K562 (cell line): Measurements from ENCODE around the gene MED12. TPM values are rescaled to one million over a fixed set of nuclear protein-coding genes. Genes with fewer than 3 reads are reported as not detected.
A peak's percentile ranks its signal among the peaks of the same experiment; 100 is the strongest.

Experiments used
- ATAC-seq: fragments of 200-7000 bp; cut with Tn5 transposase; 3 replicates; pipeline ENCODE4 v1.9.1; 2020; ENCODE audit warnings: moderate library complexity
- BruUV-seq: library from RNA; stranded (reverse); fragments of 400-500 nt; replicated peaks from 2 replicates; lab custom pipeline; 2021; lab: Mats Ljungman, UMichigan
- CTCF ChIA-PET: fragments of 300-600 bp; formaldehyde crosslinking; extraction: SDS; loops from one replicate; lab custom pipeline; 2021; ENCODE audit warnings: low intra/inter-chr PET ratio; lab: Yijun Ruan, JAX
- POLR2A ChIA-PET: fragments of 300-600, 350-650 bp; sonication (Branson Sonifier 250); formaldehyde crosslinking; extraction: SDS; loops from one replicate; lab custom pipeline; 2021; ENCODE audit warnings: antibody characterized with exemption, inconsistent platforms; lab: Yijun Ruan, JAX
- DNase-seq, 4 experiments: peaks; one replicate each; pipeline versions ENCODE4 v3.0.0 to v3.0.0-alpha.2; 2011 to 2018; ENCODE audit warnings: low spot score in 3 of 4, mixed read lengths in 3 of 4; ENCODE audit errors: extremely low read depth in 1 of 4
- FAIRE-seq: peaks from 2 replicates; lab custom pipeline; 2011; peaks lifted over from hg19 to GRCh38; lab: Jason Lieb, UNC
- H2AFZ ChIP-seq: 2 replicates; pipeline ENCODE4 v1.6.0; 2011; ENCODE audit warnings: low read depth, low read length, control low read depth, inconsistent platforms
- H3K27ac ChIP-seq: fragments of 200-600 bp; 3 replicates; pipeline ENCODE4 v1.8.0; 2011; ENCODE audit warnings: low read depth, mild to moderate bottlenecking, control low read depth, inconsistent platforms, low read length, moderate library complexity, mixed read lengths; ENCODE audit errors: extremely low read depth
- H3K27me3 ChIP-seq, 2 experiments: fragments of 300-600 bp in 1 of 2; 2 replicates in 1 of 2; 3 replicates in 1 of 2; pipeline versions ENCODE4 v1.6.0 to v1.8.0; 2011; ENCODE audit warnings: inconsistent platforms in 2 of 2, low read length in 2 of 2, mild to moderate bottlenecking in 1 of 2, mixed read lengths in 1 of 2, moderate library complexity in 1 of 2; ENCODE audit not compliant: control insufficient read depth in 2 of 2, insufficient read depth in 2 of 2
- H3K36me3 ChIP-seq: fragments of 300-600 bp; 3 replicates; pipeline ENCODE4 v1.8.0; 2011; ENCODE audit warnings: mild to moderate bottlenecking, low read length, inconsistent platforms; ENCODE audit not compliant: control insufficient read depth, insufficient read depth
- H3K4me1 ChIP-seq, 2 experiments: fragments of 200-600 bp in 1 of 2; replicated peaks in 1 of 2; 2 replicates in 1 of 2; 3 replicates in 1 of 2; pipeline versions ENCODE4 v1.5.1 to v1.8.0; 2011; ENCODE audit warnings: inconsistent platforms in 2 of 2, low read length in 2 of 2, mild to moderate bottlenecking in 1 of 2, mixed read lengths in 1 of 2, moderate library complexity in 1 of 2; ENCODE audit not compliant: control insufficient read depth in 2 of 2, insufficient read depth in 2 of 2
- H3K4me2 ChIP-seq: 2 replicates; pipeline ENCODE4 v1.6.1; 2011; ENCODE audit warnings: low read length, control low read depth, inconsistent platforms, mixed read lengths; ENCODE audit not compliant: insufficient read depth
- H3K4me3 ChIP-seq: fragments of 200-600 bp; sonication (generic), shearing (Covaris generic); 2 replicates; pipeline ENCODE4 v1.5.1; 2016; ENCODE audit warnings: control low read depth, inconsistent platforms
- H3K79me2 ChIP-seq: fragments of 200-600 bp; 3 replicates; pipeline ENCODE4 v1.8.0; 2011; ENCODE audit warnings: low read length, inconsistent platforms; ENCODE audit not compliant: control insufficient read depth, insufficient read depth
- H3K9ac ChIP-seq, 2 experiments: 2 replicates each; pipeline versions ENCODE4 v1.6.0 to v1.6.1; 2011; ENCODE audit warnings: low read depth in 2 of 2, low read length in 2 of 2, control low read depth in 1 of 2, inconsistent platforms in 1 of 2, mild to moderate bottlenecking in 1 of 2, mixed read lengths in 1 of 2; ENCODE audit not compliant: insufficient read depth in 1 of 2
- H3K9me1 ChIP-seq: one replicate; pipeline ENCODE4 v1.6.0; 2011; ENCODE audit warnings: inconsistent platforms, mild to moderate bottlenecking, low read length, moderate library complexity; ENCODE audit not compliant: control insufficient read depth, insufficient read depth
- H3K9me3 ChIP-seq: replicated peaks from 2 replicates; pipeline ENCODE4 v1.5.1; 2011; ENCODE audit warnings: low read depth, low read length, inconsistent platforms; ENCODE audit not compliant: control insufficient read depth, insufficient read depth
- H4K20me1 ChIP-seq: replicated peaks from 2 replicates; pipeline ENCODE4 v1.6.1; 2011; ENCODE audit warnings: low read length, inconsistent platforms, mixed read lengths; ENCODE audit not compliant: control insufficient read depth, insufficient read depth
- CTBP1 ChIP-seq: fragments of 450-650 bp; IDR thresholded peaks from 2 replicates; pipeline ENCODE4 v1.6.1; 2016; ENCODE audit warnings: borderline replicate concordance
- DMBX1 ChIP-seq: fragments of 250-450 bp; sonication (Bioruptor Pico); IDR thresholded peaks from 2 replicates; pipeline ENCODE4 v1.8.0; 2022; ENCODE audit warnings: inconsistent platforms, mild to moderate bottlenecking, moderate library complexity, borderline replicate concordance
- GATAD2B ChIP-seq: fragments of 450-650 bp; IDR thresholded peaks from 2 replicates; pipeline ENCODE4 v1.6.1; 2017; ENCODE audit warnings: mild to moderate bottlenecking, borderline replicate concordance
- HLTF ChIP-seq: fragments of 450-650 bp; IDR thresholded peaks from 2 replicates; pipeline ENCODE4 v1.6.1; 2016
- MYC ChIP-seq, 2 experiments: fragments of 250-450 bp in 1 of 2; sonication (Bioruptor Pico) in 1 of 2; IDR thresholded peaks; 2 replicates each; pipeline versions ENCODE4 v1.5.1 to v1.6.1; 2012 to 2021; ENCODE audit warnings: low read depth in 2 of 2, borderline replicate concordance in 1 of 2, improper control_type of control experiment in 1 of 2, low read length in 1 of 2, mild to moderate bottlenecking in 1 of 2, moderate library complexity in 1 of 2
- TEAD4 ChIP-seq, 2 experiments: sonication (generic) in 1 of 2; formaldehyde crosslinking in 1 of 2; IDR thresholded peaks; 2 replicates each; pipeline versions ENCODE4 v1.6.1 to v1.8.0; 2012 to 2022; ENCODE audit warnings: borderline replicate concordance in 1 of 2, inconsistent platforms in 1 of 2, low read length in 1 of 2, mild to moderate bottlenecking in 1 of 2, missing genetic modification reagents in 1 of 2
- ZFP91 ChIP-seq: sonication (generic); formaldehyde crosslinking; IDR thresholded peaks from 2 replicates; pipeline ENCODE4 v1.8.0; 2022; ENCODE audit warnings: mild to moderate bottlenecking, missing genetic modification reagents
- ZNF695 ChIP-seq: fragments of 450-650 bp; formaldehyde crosslinking; IDR thresholded peaks from 2 replicates; pipeline ENCODE4 v1.4.0; 2020; ENCODE audit warnings: mild to moderate bottlenecking, moderate library complexity
- WGBS: fragments of 100-300 bp; shearing (Covaris generic); methylation state at CpG from one replicate; pipeline ENCODE4 v1.1.6; 2016; ENCODE audit warnings: low coverage, mixed read lengths; ENCODE audit not compliant: insufficient coverage; ENCODE audit errors: missing lambda C conversion rate; 5-methylcytosine and 5-hydroxymethylcytosine counted together
- in situ Hi-C: fragments of 300-500 bp; cut with MboI; formaldehyde crosslinking; loops from 4 replicates; pipeline ENCODE4 v1.15.0; 2018; ENCODE audit warnings: inconsistent platforms, mixed read lengths
- intact Hi-C: fragments of 100-400 bp; cut with micrococcal nuclease; formaldehyde crosslinking; loops from 2 replicates; pipeline ENCODE4 v1.14.2; 2022
- polyA plus RNA-seq, 8 experiments: library from polyadenylated mRNA; depleted of rRNA in 4 of 8; stranded (reverse) in 5 of 8; unstranded in 3 of 8; fragments of >200 nt; fragmentation: Nextera tagmentation in 2 of 8; fragmentation: Illumina TruSeq in 1 of 8; extraction: Ambion mirVana in 2 of 8; extraction: Trizol in 1 of 8; gene quantifications; 2 replicates each; pipeline versions ENCODE4 v1.2.1 to v1.2.3, GENCODE V29; 2011 to 2014; ENCODE audit warnings: inconsistent platforms in 1 of 8, missing spikeins in 1 of 8
- total RNA-seq, 7 experiments: library from RNA; depleted of rRNA in 6 of 7; stranded (reverse); fragments of >200 nt in 6 of 7; fragmentation: Illumina TruSeq in 2 of 7; extraction: Trizol in 2 of 7; gene quantifications; 2 replicates each; pipeline versions ENCODE4 v1.2.1 to v1.2.3, GENCODE V29; 2011 to 2021; ENCODE audit warnings: low replicate concordance in 1 of 7

The MED12 gene
- total and polyA plus RNA-seq, 9 of the 15 experiments (the other 6 are each of a cell fraction or from before 2014, with no cell fraction given), result 1.6 to 49.7 (median 8.6) TPM

GRCh38 chrX:71070531-71070930, 47.9 kb upstream of the MED12 start:
- 5% methylated on average over 5 of the region's 5 CpGs for WGBS
- in situ Hi-C loops, result no loop called here

More at GRCh38 chrX:71070531-71070930, 47.9 kb upstream of the MED12 start:
- Histone ChIP-seq H3K9me1 (no peaks in the 10 kb centered on the region), H4K20me1 (no peaks in the 10 kb centered on the region; the same call in 1 of the 2 replicates), H3K9ac (no peak overlapping the region), H3K27me3 (no peaks in the 10 kb centered on the region), H3K36me3 (peaks cover 5% of the 10 kb centered on the region; the same call in 2 of the 3 replicates), H3K4me1 (peaks cover 0 to 11% of the 10 kb centered on the region in 2 experiments; a peak in 2 of 5 replicates), H3K4me2 (no peak overlapping the region; the same call in 1 of the 2 replicates), H3K9me3 (no peaks in the 10 kb centered on the region), H3K79me2 (peaks cover 20% of the 10 kb centered on the region), H3K27ac (no peak overlapping the region), H2AFZ (peak overlapping the region; percentile 63; the same call in 1 of the 2 replicates), H3K4me3 (no peak overlapping the region)
- ATAC-seq (no peak), DNase-seq (no peak), FAIRE-seq (no peak)
- CTCF ChIA-PET, result interaction anchor here (0.6 kb wide), 1 partner anchor 29 kb away, joined by 3 read pairs; no protein-coding TSS in a partner anchor
- POLR2A ChIA-PET, result no interaction called here
- TF ChIP-seq CTBP1, result no peak
- no peak for TF ChIP-seq ZNF695 (CRISPR knock-in tag)
- TF ChIP-seq HLTF, result no peak
- no peak for TF ChIP-seq TEAD4 (IDR thresholded peaks at IDR 0.05; ENCODE audit: low read length)
- TF ChIP-seq TEAD4 (CRISPR knock-in tag; IDR thresholded peaks at IDR 0.05; ENCODE audit: borderline replicate concordance), result no peak
- no peak for TF ChIP-seq ZFP91 (CRISPR knock-in tag)
- no peak for TF ChIP-seq DMBX1 (CRISPR knock-in tag)
- TF ChIP-seq GATAD2B, result no peak
- no peak for TF ChIP-seq MYC (IDR thresholded peaks at IDR 0.05; ENCODE audit: low read depth, low read length)
- TF ChIP-seq MYC (CRISPR knock-in tag; IDR thresholded peaks at IDR 0.05; ENCODE audit: borderline replicate concordance, low read depth), result no peak
- intact Hi-C loops, result no loop called here
- no TSS peak for BruUV-seq
